H1 (cell line): Measurements from ENCODE around the gene STRN. TPM values are rescaled to one million over a fixed set of nuclear protein-coding genes. Genes with fewer than 3 reads are reported as not detected.

Experiments used
- CTCF ChIA-PET: fragments of 300-600 bp; sonication (Branson Sonifier 250); formaldehyde crosslinking; loops from one replicate; lab custom pipeline; 2021; ENCODE audit not compliant: partially characterized antibody; lab: Charles Lee
- POLR2A ChIA-PET: fragments of 300-600 bp; sonication (Branson Sonifier 250); formaldehyde crosslinking; loops from one replicate; lab custom pipeline; 2021; ENCODE audit warnings: inconsistent platforms; ENCODE audit not compliant: partially characterized antibody; lab: Charles Lee
- DNase-seq, 2 experiments: peaks; one replicate each; pipeline versions ENCODE4 v3.0.0 to v3.0.0-alpha.2; 2010 to 2022; ENCODE audit warnings: low spot score in 2 of 2, low read depth in 1 of 2, mixed read lengths in 1 of 2
- FAIRE-seq: peaks from 2 replicates; lab custom pipeline; 2011; peaks lifted over from hg19 to GRCh38; lab: Jason Lieb, UNC
- H2AFZ ChIP-seq: 2 replicates; pipeline ENCODE4 v1.8.1; 2012; ENCODE audit warnings: low read length, inconsistent platforms
- H2AK5ac ChIP-seq: 2 replicates; pipeline ENCODE4 v1.6.1; 2013; ENCODE audit warnings: low read depth, low read length
- H2BK120ac ChIP-seq: replicated peaks from 2 replicates; pipeline ENCODE3; 2013; ENCODE audit warnings: low read depth, low read length, inconsistent platforms
- H2BK12ac ChIP-seq: 2 replicates; pipeline ENCODE4 v1.6.1; 2013; ENCODE audit warnings: low read depth, low read length
- H2BK15ac ChIP-seq: 2 replicates; pipeline ENCODE4 v1.6.1; 2013; ENCODE audit warnings: low read length
- H2BK20ac ChIP-seq: 2 replicates; pipeline ENCODE4 v1.6.1; 2013; ENCODE audit warnings: low read length
- H2BK5ac ChIP-seq: 2 replicates; pipeline ENCODE4 v1.6.1; 2013; ENCODE audit warnings: low read depth, low read length
- H3K14ac ChIP-seq: 2 replicates; pipeline ENCODE4 v1.6.1; 2013; ENCODE audit warnings: inconsistent platforms; ENCODE audit not compliant: insufficient read length
- H3K18ac ChIP-seq: 2 replicates; pipeline ENCODE4 v1.6.1; 2013; ENCODE audit warnings: low read length; ENCODE audit errors: extremely low read depth
- H3K23ac ChIP-seq: 2 replicates; pipeline ENCODE4 v1.6.1; 2013; ENCODE audit warnings: inconsistent platforms; ENCODE audit not compliant: insufficient read length
- H3K23me2 ChIP-seq: 2 replicates; pipeline ENCODE4 v1.6.1; 2013; ENCODE audit warnings: low read depth, low read length
- H3K27ac ChIP-seq: 2 replicates; pipeline ENCODE4 v1.6.1; 2011; ENCODE audit warnings: low read depth, low read length, inconsistent platforms
- H3K27me3 ChIP-seq, 4 experiments: replicated peaks in 1 of 4; 1 replicate in 1 of 4; 2 replicates in 3 of 4; pipeline versions ENCODE4 v1.6.1 to v1.8.1; 2011 to 2013; ENCODE audit warnings: low read length in 3 of 4, mild to moderate bottlenecking in 3 of 4, inconsistent platforms in 2 of 4, mixed read lengths in 2 of 4, moderate library complexity in 1 of 4; ENCODE audit not compliant: control insufficient read depth in 3 of 4, insufficient read depth in 3 of 4; ENCODE audit errors: extremely low read depth in 1 of 4
- H3K36me3 ChIP-seq, 4 experiments: 2 replicates each; pipeline versions ENCODE4 v1.6.1 to v1.8.1; 2011 to 2013; ENCODE audit warnings: mild to moderate bottlenecking in 4 of 4, low read length in 3 of 4, moderate library complexity in 2 of 4, control low read depth in 1 of 4, inconsistent platforms in 1 of 4; ENCODE audit not compliant: insufficient read depth in 4 of 4, control insufficient read depth in 2 of 4
- H3K4ac ChIP-seq: replicated peaks from 2 replicates; pipeline ENCODE3; 2013; ENCODE audit warnings: low read length, low read depth, mixed read lengths, inconsistent platforms; ENCODE audit not compliant: insufficient read length
- H3K4me1 ChIP-seq, 4 experiments: replicated peaks in 1 of 4; 1 replicate in 1 of 4; 2 replicates in 3 of 4; pipeline versions ENCODE4 v1.6.1 to v1.8.1; 2011 to 2013; ENCODE audit warnings: low read length in 3 of 4, inconsistent platforms in 2 of 4, mixed read lengths in 1 of 4; ENCODE audit not compliant: insufficient read depth in 4 of 4, control insufficient read depth in 3 of 4
- H3K4me2 ChIP-seq, 2 experiments: 2 replicates each; pipeline versions ENCODE4 v1.6.1 to v1.8.1; 2011 to 2013; ENCODE audit warnings: low read depth in 2 of 2, low read length in 2 of 2, control low read depth in 1 of 2, inconsistent platforms in 1 of 2, mild to moderate bottlenecking in 1 of 2; ENCODE audit not compliant: insufficient read depth in 1 of 2
- H3K4me3 ChIP-seq, 4 experiments: fragments of 200-600, 300-600 bp in 1 of 4; sonication (generic), shearing (Covaris generic), sonication (Bioruptor Twin) in 1 of 4; 2 replicates each; pipeline versions ENCODE4 v1.5.1 to v1.8.1; 2011 to 2016; ENCODE audit warnings: low read length in 4 of 4, low read depth in 3 of 4, control low read depth in 2 of 4, inconsistent platforms in 2 of 4, mild to moderate bottlenecking in 2 of 4, mixed read lengths in 1 of 4, moderate library complexity in 1 of 4; ENCODE audit not compliant: insufficient read depth in 2 of 4; ENCODE audit errors: extremely low read depth in 1 of 4
- H3K56ac ChIP-seq: replicated peaks from 2 replicates; pipeline ENCODE3; 2013; ENCODE audit warnings: low read depth, mild to moderate bottlenecking, mixed read lengths, low read length, inconsistent platforms; ENCODE audit not compliant: insufficient read length
- H3K79me1 ChIP-seq: 2 replicates; pipeline ENCODE4 v1.6.1; 2013; ENCODE audit warnings: low read depth, low read length, control low read depth
- H3K79me2 ChIP-seq, 2 experiments: 2 replicates each; pipeline versions ENCODE4 v1.6.1 to v1.8.1; 2012 to 2013; ENCODE audit warnings: low read length in 2 of 2, mild to moderate bottlenecking in 2 of 2, inconsistent platforms in 1 of 2; ENCODE audit not compliant: insufficient read depth in 2 of 2, control insufficient read depth in 1 of 2
- H3K9ac ChIP-seq, 4 experiments: replicated peaks in 1 of 4; 1 replicate in 1 of 4; 2 replicates in 3 of 4; pipeline versions ENCODE4 v1.6.1 to v1.8.1; 2011 to 2013; ENCODE audit warnings: low read depth in 3 of 4, low read length in 3 of 4, control low read depth in 2 of 4, mild to moderate bottlenecking in 2 of 4, moderate library complexity in 2 of 4, inconsistent platforms in 1 of 4; ENCODE audit errors: extremely low read depth in 1 of 4
- H3K9me3 ChIP-seq, 2 experiments: 2 replicates each; pipeline versions ENCODE4 v1.6.1 to v1.8.1; 2012 to 2013; ENCODE audit warnings: mild to moderate bottlenecking in 2 of 2, moderate library complexity in 2 of 2, control low read depth in 1 of 2, inconsistent platforms in 1 of 2, low read depth in 1 of 2, low read length in 1 of 2, mixed read lengths in 1 of 2; ENCODE audit not compliant: insufficient read depth in 2 of 2
- H4K20me1 ChIP-seq, 2 experiments: replicated peaks in 1 of 2; 2 replicates each; pipeline versions ENCODE3 to v1.8.1; 2011 to 2013; ENCODE audit warnings: inconsistent platforms in 2 of 2, low read length in 2 of 2, mild to moderate bottlenecking in 1 of 2; ENCODE audit not compliant: insufficient read depth in 2 of 2, control insufficient read depth in 1 of 2
- H4K5ac ChIP-seq: 2 replicates; pipeline ENCODE4 v1.6.1; 2013; ENCODE audit warnings: low read length, low read depth, mixed read lengths, inconsistent platforms; ENCODE audit not compliant: insufficient read length
- H4K8ac ChIP-seq: 2 replicates; pipeline ENCODE4 v1.8.0; 2013; ENCODE audit warnings: mild to moderate bottlenecking, moderate library complexity, low read length, inconsistent platforms; ENCODE audit not compliant: insufficient read depth; ENCODE audit errors: extremely low read depth
- H4K91ac ChIP-seq: replicated peaks from 2 replicates; pipeline ENCODE3; 2013; ENCODE audit warnings: low read length, mixed read lengths, inconsistent platforms; ENCODE audit not compliant: insufficient read length
- GTF2F1 ChIP-seq: IDR thresholded peaks from 2 replicates; pipeline ENCODE4 v1.6.1; 2012; ENCODE audit warnings: low read depth, low read length, improper control_type of control experiment, borderline replicate concordance
- MAFK ChIP-seq: IDR thresholded peaks from 2 replicates; pipeline ENCODE4 v1.6.1; 2012; ENCODE audit warnings: low read depth, mild to moderate bottlenecking, improper control_type of control experiment, low read length
- POLR2AphosphoS5 ChIP-seq: IDR thresholded peaks from 2 replicates; pipeline ENCODE4 v1.6.1; 2011; ENCODE audit warnings: low read depth, low read length
- SP2 ChIP-seq: IDR thresholded peaks from 2 replicates; pipeline ENCODE4 v1.6.1; 2012; ENCODE audit warnings: mild to moderate bottlenecking, low read length, inconsistent platforms
- SP4 ChIP-seq: IDR thresholded peaks from 2 replicates; pipeline ENCODE4 v1.6.1; 2012; ENCODE audit warnings: low read length, inconsistent platforms
- SRF ChIP-seq: IDR thresholded peaks from 2 replicates; pipeline ENCODE4 v1.6.1; 2011; ENCODE audit warnings: mild to moderate bottlenecking, low read depth, low read length, moderate library complexity
- TAF7 ChIP-seq: optimal IDR thresholded peaks from 2 replicates; pipeline ENCODE3; 2011; ENCODE audit warnings: low read depth, mild to moderate bottlenecking, inconsistent platforms, low read length, moderate library complexity, borderline replicate concordance
- TBP ChIP-seq: IDR thresholded peaks from 2 replicates; pipeline ENCODE4 v1.6.1; 2011; ENCODE audit warnings: low read depth, low read length, improper control_type of control experiment
- TEAD4 ChIP-seq: IDR thresholded peaks from 2 replicates; pipeline ENCODE4 v1.6.1; 2012; ENCODE audit warnings: low read depth, low read length, inconsistent platforms, mixed read lengths
- USF2 ChIP-seq: IDR thresholded peaks from 2 replicates; pipeline ENCODE4 v1.6.1; 2011; ENCODE audit warnings: low read length, improper control_type of control experiment
- YY1 ChIP-seq: IDR thresholded peaks from 2 replicates; pipeline ENCODE4 v1.6.1; 2011; ENCODE audit warnings: low read depth, mild to moderate bottlenecking, low read length
- WGBS, 2 experiments: shearing (Covaris generic) in 1 of 2; methylation state at CpG; one replicate each; pipeline versions ENCODE4 v1.1.6 to v1.1.7; 2013 to 2015; ENCODE audit warnings: low lambda C conversion rate in 2 of 2, mixed read lengths in 2 of 2, inconsistent platforms in 1 of 2, low coverage in 1 of 2, missing lambda C conversion rate in 1 of 2; ENCODE audit not compliant: insufficient replicate concordance in 2 of 2, insufficient coverage in 1 of 2, insufficient read length in 1 of 2; ENCODE audit errors: extremely low coverage in 1 of 2, missing lambda C conversion rate in 1 of 2; 5-methylcytosine and 5-hydroxymethylcytosine counted together
- polyA plus RNA-seq, 7 experiments: library from polyadenylated mRNA; depleted of rRNA in 3 of 7; stranded (reverse) in 5 of 7; unstranded in 2 of 7; fragments of >200 nt in 5 of 7; fragments of 200-250 nt in 2 of 7; gene quantifications; 1 replicate in 5 of 7; 2 replicates in 1 of 7; 4 replicates in 1 of 7; pipeline versions ENCODE4 v1.2.1 to v1.2.3, GENCODE V29; 2011 to 2013; ENCODE audit warnings: missing spikeins in 2 of 7, mixed read lengths in 2 of 7
- total RNA-seq: library from RNA; stranded (reverse); fragmentation: NEBNext Ultra II Directional; extraction: Animal tissue kit (Norgen Biotek cat#: 25700); gene quantifications from 2 replicates; pipeline ENCODE4 v1.2.1, GENCODE V29; 2021
- TF ChIP-seq, protein P1 (sequence below): IDR thresholded peaks from 2 replicates; pipeline ENCODE4 v1.6.1; 2012; ENCODE audit warnings: low read length, inconsistent platforms

Gene STRN
- total and polyA plus RNA-seq, 2 of the 8 experiments (the other 6 are each of a cell fraction or from before 2014, with no cell fraction given) = 8.3 to 47.0 TPM

DNA sequence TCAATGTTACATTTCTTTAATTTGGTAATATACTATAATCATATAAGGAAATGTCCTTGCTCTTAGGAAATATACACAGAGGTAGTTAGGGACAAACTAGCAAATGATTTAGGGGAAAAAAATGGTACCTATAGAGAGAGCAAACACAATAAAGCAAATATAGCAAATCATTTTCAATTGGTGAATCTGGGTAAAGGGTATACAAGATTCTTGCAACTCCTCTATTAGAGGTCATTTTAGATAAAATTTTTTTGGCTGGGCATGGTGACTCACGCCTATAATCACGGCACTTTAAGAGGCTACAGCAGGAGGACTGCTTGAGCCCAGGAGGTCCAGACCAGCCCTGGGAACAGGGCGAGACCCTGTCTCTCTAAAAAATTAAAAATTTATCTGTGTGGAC lies 44.4 kb downstream of the STRN start:
- Histone ChIP-seq H2BK120ac (no peak overlapping the region), H3K79me1 (no peaks in the 10 kb centered on the region)
- TF ChIP-seq POLR2AphosphoS5 (no peak), SRF (no peak), SP2 (no peak), MAFK (no peak), TBP (no peak), YY1 (no peak), GTF2F1 (no peak), TEAD4 (no peak), SP4 (no peak), TAF7 (no peak), USF2 (no peak)
- TF ChIP-seq, protein P1, sequence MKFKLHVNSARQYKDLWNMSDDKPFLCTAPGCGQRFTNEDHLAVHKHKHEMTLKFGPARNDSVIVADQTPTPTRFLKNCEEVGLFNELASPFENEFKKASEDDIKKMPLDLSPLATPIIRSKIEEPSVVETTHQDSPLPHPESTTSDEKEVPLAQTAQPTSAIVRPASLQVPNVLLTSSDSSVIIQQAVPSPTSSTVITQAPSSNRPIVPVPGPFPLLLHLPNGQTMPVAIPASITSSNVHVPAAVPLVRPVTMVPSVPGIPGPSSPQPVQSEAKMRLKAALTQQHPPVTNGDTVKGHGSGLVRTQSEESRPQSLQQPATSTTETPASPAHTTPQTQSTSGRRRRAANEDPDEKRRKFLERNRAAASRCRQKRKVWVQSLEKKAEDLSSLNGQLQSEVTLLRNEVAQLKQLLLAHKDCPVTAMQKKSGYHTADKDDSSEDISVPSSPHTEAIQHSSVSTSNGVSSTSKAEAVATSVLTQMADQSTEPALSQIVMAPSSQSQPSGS = no peak

More for the DNA sequence above, 44.4 kb downstream of the STRN start:
- H3K36me3 ChIP-seq = 0 out of 8 replicates have a peak, but pooled peaks cover 0 to 2% (median 0%) of the 10 kb centered on the region in 4 experiments
- 92% methylated on average over 3 of the region's 3 CpGs; no CpG with 5 or more reads in 1 of the 2 experiments for WGBS, 2 experiments
- no peak overlapping the region for H3K9ac ChIP-seq
- no peak overlapping the region for H3K23ac ChIP-seq
- no peaks in the 10 kb centered on the region for H3K9me3 ChIP-seq
- no peaks in the 10 kb centered on the region for H3K23me2 ChIP-seq
- no peak overlapping the region for H3K4ac ChIP-seq
- H3K79me2 ChIP-seq = peaks cover 0 to 9% of the 10 kb centered on the region in 2 experiments; a peak in 1 of 4 replicates
- no peak overlapping the region for H3K14ac ChIP-seq
- no peak overlapping the region for H2AK5ac ChIP-seq
- no peak overlapping the region for H3K27ac ChIP-seq
- H2BK15ac ChIP-seq = no peak overlapping the region
- no peak overlapping the region for H4K5ac ChIP-seq
- H3K18ac ChIP-seq = no peak overlapping the region
- H3K4me3 ChIP-seq = no peak overlapping the region
- no peak overlapping the region for H2BK5ac ChIP-seq
- no peak overlapping the region for H3K56ac ChIP-seq
- H4K91ac ChIP-seq = no peak overlapping the region
- no peak overlapping the region for H3K4me2 ChIP-seq
- no peaks in the 10 kb centered on the region for H4K20me1 ChIP-seq
- FAIRE-seq = no peak
- ChIA-PET CTCF (interaction anchor here (1.6 kb wide), 1 partner anchor 10 kb away, joined by 3 read pairs; no protein-coding TSS in a partner anchor), POLR2A (no interaction called here)
- no peak overlapping the region for H2BK20ac ChIP-seq
- H2BK12ac ChIP-seq = no peak overlapping the region
- peaks cover 0 to 7% (median under 1%) of the 10 kb centered on the region in 4 experiments; a peak in 4 of 7 replicates for H3K4me1 ChIP-seq
- no peak overlapping the region for H2AFZ ChIP-seq
- DNase-seq = no peak
- no peaks in the 10 kb centered on the region for H3K27me3 ChIP-seq
- H4K8ac ChIP-seq = no peak overlapping the region
